Neuronal stem cell (in vitro differentiated cells): ENCODE measurements around the gene DSE.
"Not testable (repeated sequence)": the region's sequence is repeated elsewhere in the genome, so short reads cannot be mapped to it uniquely, and the experiment has no call there.

Source experiments
- DNase-seq: peaks from one replicate; pipeline ENCODE4 v3.0.0-alpha.2; 2013; ENCODE audit warnings: low spot score
- H2AFZ ChIP-seq: one replicate; pipeline ENCODE4 v1.6.1; 2013; ENCODE audit warnings: mild to moderate bottlenecking, low read length, inconsistent platforms
- H2AK5ac ChIP-seq: 2 replicates; pipeline ENCODE4 v1.6.1; 2013; ENCODE audit warnings: low read depth, mild to moderate bottlenecking, inconsistent platforms, low read length, moderate library complexity, mixed read lengths
- H2BK120ac ChIP-seq: 2 replicates; pipeline ENCODE4 v1.6.1; 2013; ENCODE audit warnings: low read depth, mild to moderate bottlenecking, inconsistent platforms, low read length, moderate library complexity, mixed read lengths
- H2BK12ac ChIP-seq: one replicate; pipeline ENCODE4 v1.6.1; 2013; ENCODE audit warnings: low read length, inconsistent platforms
- H2BK15ac ChIP-seq: 2 replicates; pipeline ENCODE4 v1.6.1; 2013; ENCODE audit warnings: mild to moderate bottlenecking, low read length, inconsistent platforms, mixed read lengths
- H2BK5ac ChIP-seq: one replicate; pipeline ENCODE4 v1.6.1; 2013; ENCODE audit warnings: inconsistent platforms, mild to moderate bottlenecking, low read length, moderate library complexity
- H3K14ac ChIP-seq: one replicate; pipeline ENCODE4 v1.6.1; 2013; ENCODE audit warnings: low read length, inconsistent platforms
- H3K18ac ChIP-seq: 2 replicates; pipeline ENCODE4 v1.6.1; 2013; ENCODE audit warnings: low read length, inconsistent platforms
- H3K23ac ChIP-seq: 2 replicates; pipeline ENCODE4 v1.6.1; 2013; ENCODE audit warnings: low read depth, mild to moderate bottlenecking, mixed read lengths, low read length, inconsistent platforms; ENCODE audit not compliant: poor library complexity
- H3K27ac ChIP-seq: replicated peaks from 3 replicates; pipeline ENCODE4 v1.5.1; 2013; ENCODE audit warnings: low read length, inconsistent platforms
- H3K27me3 ChIP-seq, 3 experiments: 2 replicates each; pipeline ENCODE4 v1.6.1; 2013; ENCODE audit warnings: low read length in 3 of 3, mild to moderate bottlenecking in 2 of 3, inconsistent platforms in 1 of 3, low read depth in 1 of 3, mixed read lengths in 1 of 3, moderate library complexity in 1 of 3; ENCODE audit not compliant: control insufficient read depth in 3 of 3, insufficient read depth in 3 of 3
- H3K36me3 ChIP-seq, 2 donors: replicated peaks in 1 of 2; 2 replicates each; pipeline ENCODE4 v1.6.1; 2013; ENCODE audit warnings: low read length in 2 of 2; ENCODE audit not compliant: control insufficient read depth in 2 of 2, insufficient read depth in 2 of 2
- H3K4ac ChIP-seq: 2 replicates; pipeline ENCODE4 v1.6.1; 2013; ENCODE audit warnings: inconsistent platforms, mild to moderate bottlenecking, low read length, moderate library complexity
- H3K4me1 ChIP-seq, 2 donors: 1 replicate in 1 of 2; 2 replicates in 1 of 2; pipeline ENCODE4 v1.6.1; 2013; ENCODE audit warnings: low read length in 2 of 2, low read depth in 1 of 2; ENCODE audit not compliant: control insufficient read depth in 2 of 2, insufficient read depth in 1 of 2
- H3K4me2 ChIP-seq: one replicate; pipeline ENCODE4 v1.6.1; 2013; ENCODE audit warnings: mild to moderate bottlenecking, low read length, inconsistent platforms; ENCODE audit not compliant: insufficient read depth, poor library complexity, severe bottlenecking
- H3K4me3 ChIP-seq, 2 donors: 2 replicates each; pipeline ENCODE4 v1.5.1; 2013; ENCODE audit warnings: low read length in 2 of 2, mild to moderate bottlenecking in 2 of 2, inconsistent platforms in 1 of 2, moderate library complexity in 1 of 2
- H3K79me1 ChIP-seq: one replicate; pipeline ENCODE4 v1.6.1; 2013; ENCODE audit warnings: low read depth, mild to moderate bottlenecking, inconsistent platforms, low read length, moderate library complexity
- H3K9ac ChIP-seq: one replicate; pipeline ENCODE4 v1.6.1; 2013; ENCODE audit warnings: mild to moderate bottlenecking, low read depth, low read length, inconsistent platforms; ENCODE audit not compliant: poor library complexity
- H3K9me3 ChIP-seq, 2 donors: replicated peaks in 1 of 2; 2 replicates each; pipeline versions ENCODE3 to v1.6.1; 2013; ENCODE audit warnings: low read length in 2 of 2, mild to moderate bottlenecking in 2 of 2, inconsistent platforms in 1 of 2, low read depth in 1 of 2, mixed read lengths in 1 of 2, moderate library complexity in 1 of 2; ENCODE audit not compliant: control insufficient read depth in 2 of 2, insufficient read depth in 1 of 2
- H4K8ac ChIP-seq: one replicate; pipeline ENCODE4 v1.6.1; 2013; ENCODE audit warnings: low read depth, mild to moderate bottlenecking, inconsistent platforms, low read length, moderate library complexity
- H4K91ac ChIP-seq: one replicate; pipeline ENCODE4 v1.6.1; 2013; ENCODE audit warnings: low read length, low read depth, mild to moderate bottlenecking, inconsistent platforms; ENCODE audit not compliant: poor library complexity
- WGBS, 2 donors: extraction: QIAGEN DNeasy Blood & Tissue Kit; methylation state at CpG; one replicate each; pipeline ENCODE4 v1.1.7; 2013; ENCODE audit warnings: missing lambda C conversion rate in 2 of 2, mixed read lengths in 1 of 2; ENCODE audit not compliant: insufficient read length in 2 of 2, insufficient replicate concordance in 1 of 2; ENCODE audit errors: extremely low coverage in 2 of 2; 5-methylcytosine and 5-hydroxymethylcytosine counted together

The DSE gene

DNA sequence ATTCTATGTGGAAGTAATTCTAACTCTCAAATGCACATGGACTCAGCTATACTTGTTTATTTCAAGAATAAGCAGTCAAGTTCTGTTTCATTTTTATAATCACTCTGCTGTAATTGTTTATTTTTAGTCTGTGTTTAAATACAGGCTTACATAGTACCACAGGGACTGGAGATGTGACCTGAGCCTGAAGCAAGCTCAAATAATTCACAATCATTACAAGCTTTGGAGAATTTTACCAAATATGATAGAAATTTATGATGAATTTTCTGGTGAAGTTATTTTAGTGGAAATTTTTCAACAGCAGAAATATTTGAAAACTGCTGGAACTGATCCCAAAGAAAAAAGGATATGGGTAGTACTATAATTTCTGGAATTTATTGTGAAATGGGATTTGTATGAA is 41.6 kb upstream of the DSE start:
- H3K4me2 ChIP-seq = no peak overlapping the region
- H3K27me3 ChIP-seq = no peaks in the 10 kb centered on the region
- H4K8ac ChIP-seq = no peak overlapping the region
- no peak overlapping the region for H2BK12ac ChIP-seq
- H4K91ac ChIP-seq = no peak overlapping the region
- no peak overlapping the region for H3K23ac ChIP-seq
- H2BK5ac ChIP-seq = no peak overlapping the region
- H2AK5ac ChIP-seq = no peak overlapping the region
- no peak overlapping the region for H3K14ac ChIP-seq
- no peak overlapping the region for H3K18ac ChIP-seq
- no peak overlapping the region for H2BK120ac ChIP-seq
- H3K4me1 ChIP-seq = peaks cover 0 to 19% of the 10 kb centered on the region in 2 donors
- H3K9ac ChIP-seq = no peak overlapping the region
- H2BK15ac ChIP-seq = no peak overlapping the region
- H2AFZ ChIP-seq = no peak overlapping the region
- H3K4ac ChIP-seq = no peak overlapping the region
- peaks cover 0 to 12% of the 10 kb centered on the region in 2 donors for H3K9me3 ChIP-seq
- no peaks in the 10 kb centered on the region for H3K79me1 ChIP-seq
- H3K27ac ChIP-seq = no peak overlapping the region
- no peaks in the 10 kb centered on the region for H3K36me3 ChIP-seq
- no peak overlapping the region for H3K4me3 ChIP-seq
- no peak for DNase-seq

DNA sequence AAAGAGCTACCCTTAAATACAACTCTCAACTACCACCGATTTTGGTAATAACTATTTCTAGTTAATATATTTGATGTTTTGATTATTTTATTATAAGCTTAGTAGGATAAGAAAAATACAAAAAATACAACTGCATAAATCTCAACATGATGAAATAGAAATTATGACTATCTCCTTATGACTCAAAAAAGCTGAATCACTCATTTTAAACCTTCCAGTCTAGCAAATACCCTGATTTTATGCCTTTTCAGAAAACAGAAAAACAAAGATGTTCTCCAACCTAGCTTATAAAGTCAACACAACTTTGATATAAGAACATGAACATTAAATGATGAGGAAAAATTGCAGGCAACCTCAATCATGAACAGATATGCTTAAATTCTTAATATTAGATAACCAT is 40.2 kb upstream of the DSE start:
- Histone ChIP-seq H3K18ac (no peak overlapping the region), H2AK5ac (no peak overlapping the region), H4K91ac (no peak overlapping the region), H3K4me3 (no peak overlapping the region), H3K27ac (no peak overlapping the region), H2AFZ (no peak overlapping the region), H4K8ac (no peak overlapping the region), H2BK120ac (no peak overlapping the region), H3K79me1 (no peaks in the 10 kb centered on the region), H3K23ac (no peak overlapping the region), H3K4me1 (peaks cover 0 to 19% of the 10 kb centered on the region in 2 donors), H3K9me3 (peaks cover 0 to 12% of the 10 kb centered on the region in 2 donors), H3K14ac (no peak overlapping the region), H3K27me3 (no peaks in the 10 kb centered on the region), H2BK15ac (no peak overlapping the region), H3K36me3 (no peaks in the 10 kb centered on the region), H3K4ac (no peak overlapping the region), H2BK5ac (no peak overlapping the region), H2BK12ac (no peak overlapping the region), H3K4me2 (no peak overlapping the region), H3K9ac (no peak overlapping the region)
- no peak for DNase-seq
- WGBS, 2 donors = no CpG with 5 or more reads among the region's 1 CpG

DNA sequence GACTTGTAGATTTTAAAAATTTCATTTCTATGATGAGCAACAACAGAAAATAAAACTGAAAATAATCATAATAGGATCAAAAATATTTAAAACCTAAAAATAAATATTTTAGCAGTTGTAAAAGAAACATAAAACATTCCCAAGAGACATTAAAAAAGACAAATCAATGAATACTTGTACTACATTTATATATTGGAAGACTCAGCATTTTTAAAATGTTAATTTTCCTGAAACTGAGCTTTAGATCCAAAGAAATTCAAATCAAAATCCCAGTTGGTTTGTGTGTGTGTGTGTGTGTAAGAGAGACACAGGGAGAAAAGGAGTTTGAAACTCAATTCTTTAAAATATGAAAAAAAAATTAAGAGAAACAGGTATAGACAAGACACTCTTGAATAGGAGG is 38.7 kb upstream of the DSE start:
- Histone ChIP-seq H3K4ac (no peak overlapping the region), H3K9me3 (peaks cover 0 to 12% of the 10 kb centered on the region in 2 donors), H4K8ac (no peak overlapping the region), H3K27ac (no peak overlapping the region), H3K27me3 (no peaks in the 10 kb centered on the region), H4K91ac (no peak overlapping the region), H3K79me1 (no peaks in the 10 kb centered on the region), H3K36me3 (no peaks in the 10 kb centered on the region), H3K9ac (no peak overlapping the region), H3K18ac (no peak overlapping the region), H2BK15ac (no peak overlapping the region), H2AK5ac (no peak overlapping the region), H3K23ac (no peak overlapping the region), H2BK12ac (no peak overlapping the region), H2BK5ac (no peak overlapping the region), H2BK120ac (no peak overlapping the region), H3K14ac (no peak overlapping the region), H2AFZ (no peak overlapping the region), H3K4me3 (no peak overlapping the region), H3K4me1 (peaks cover 0 to 15% of the 10 kb centered on the region in 2 donors), H3K4me2 (no peak overlapping the region)
- no peak for DNase-seq

DNA sequence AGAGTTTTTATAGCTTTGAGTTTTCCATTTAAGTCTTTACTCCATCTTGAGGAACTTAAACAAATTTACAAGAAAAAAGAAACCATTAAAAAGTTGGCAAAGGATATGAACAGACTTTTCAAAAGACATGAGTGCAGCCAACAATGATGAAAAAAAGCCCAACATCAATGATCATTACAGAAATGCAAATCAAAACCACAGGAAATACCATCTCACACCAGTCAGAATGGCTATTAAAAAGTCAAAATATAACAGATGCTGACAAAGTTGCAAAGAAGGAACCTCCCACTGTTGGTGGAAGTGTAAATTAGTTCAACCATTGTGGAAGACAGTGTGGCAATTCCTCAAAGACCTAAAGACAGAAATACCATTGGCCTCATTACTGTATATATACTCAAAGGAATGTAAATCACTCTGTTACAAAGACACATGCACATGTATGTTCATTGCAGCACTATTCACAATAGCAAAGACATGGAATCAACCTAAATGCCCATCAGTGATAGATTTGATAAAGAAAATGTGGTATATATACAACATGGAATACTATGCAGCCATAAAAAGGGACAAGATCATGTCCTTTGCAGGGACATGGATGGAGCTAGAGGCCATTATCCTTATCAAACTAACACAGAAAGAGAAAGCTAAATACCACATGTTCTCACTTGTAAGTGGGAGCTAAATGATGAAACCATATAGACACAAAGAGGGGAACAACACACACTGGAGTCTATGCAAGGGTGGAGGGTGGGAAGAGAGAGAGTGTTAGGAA is 35.9 kb upstream of the DSE start:
- H2AFZ ChIP-seq, DNase-seq, H2BK5ac ChIP-seq, H3K4me3 ChIP-seq, H3K27ac ChIP-seq, H3K4me2 ChIP-seq, H3K36me3 ChIP-seq, H3K23ac ChIP-seq, H2BK15ac ChIP-seq, H4K8ac ChIP-seq, H3K9ac ChIP-seq, H2BK120ac ChIP-seq, H3K4ac ChIP-seq, H3K27me3 ChIP-seq, H2BK12ac ChIP-seq, H3K14ac ChIP-seq, H3K18ac ChIP-seq, H3K79me1 ChIP-seq, H3K4me1 ChIP-seq, H2AK5ac ChIP-seq, H4K91ac ChIP-seq: not testable (repeated sequence)
- H3K9me3 ChIP-seq = peaks cover 0 to 13% of the 10 kb centered on the region in 2 donors
